Smooth muscle cell (in vitro differentiated cells): ENCODE results near the gene RNF150. TPM values are rescaled to one million over a fixed set of nuclear protein-coding genes. Genes with fewer than 3 reads are reported as not detected.

Experiments used
- DNase-seq: peaks from one replicate; lab custom pipeline; 2025; ENCODE audit not compliant: unreplicated experiment; lab: John Stamatoyannopoulos, UW
- H2AFZ ChIP-seq: fragments of 200-600 bp; sonication (generic); 2 replicates; pipeline ENCODE4 v1.6.0; 2016; ENCODE audit warnings: antibody characterized with exemption, low read depth, mild to moderate bottlenecking
- H3F3A ChIP-seq: fragments of 200-600 bp; sonication (generic); 2 replicates; pipeline ENCODE4 v1.6.0; 2017; ENCODE audit warnings: antibody characterized with exemption, low read depth
- H3K27ac ChIP-seq: fragments of 200-600 bp; sonication (generic); 2 replicates; pipeline ENCODE4 v1.5.1; 2016; ENCODE audit warnings: low read depth, mild to moderate bottlenecking
- H3K27me3 ChIP-seq: fragments of 200-600 bp; sonication (generic); 2 replicates; pipeline ENCODE4 v1.6.1; 2016; ENCODE audit warnings: low read depth, mild to moderate bottlenecking
- H3K36me3 ChIP-seq: fragments of 200-600 bp; sonication (generic); 2 replicates; pipeline ENCODE4 v1.5.1; 2016; ENCODE audit warnings: low read depth
- H3K4me1 ChIP-seq: fragments of 200-600 bp; sonication (generic); 2 replicates; pipeline ENCODE4 v1.5.1; 2016; ENCODE audit warnings: low read depth
- H3K4me2 ChIP-seq: fragments of 200-600 bp; sonication (generic); 2 replicates; pipeline ENCODE4 v1.6.0; 2016; ENCODE audit warnings: mild to moderate bottlenecking
- H3K4me3 ChIP-seq: fragments of 200-600 bp; sonication (generic); 2 replicates; pipeline ENCODE4 v1.5.1; 2016; ENCODE audit warnings: mild to moderate bottlenecking
- H3K79me2 ChIP-seq: fragments of 200-600 bp; sonication (generic); 2 replicates; pipeline ENCODE4 v1.6.0; 2016; ENCODE audit warnings: low read depth, mild to moderate bottlenecking
- H3K9ac ChIP-seq: fragments of 200-600 bp; sonication (generic); 2 replicates; pipeline ENCODE4 v1.6.0; 2016; ENCODE audit warnings: low read depth
- H3K9me3 ChIP-seq: fragments of 200-600 bp; sonication (generic); replicated peaks from 2 replicates; pipeline ENCODE4 v1.5.1; 2016; ENCODE audit warnings: low read depth
- H4K20me1 ChIP-seq: fragments of 200-600 bp; sonication (generic); 2 replicates; pipeline ENCODE4 v1.6.0; 2016; ENCODE audit warnings: low read depth
- CTCF ChIP-seq: fragments of 200-600 bp; sonication (generic); IDR thresholded peaks from 2 replicates; pipeline ENCODE4 v1.5.1; 2017; ENCODE audit warnings: borderline replicate concordance, mild to moderate bottlenecking, antibody characterized with exemption; ENCODE audit not compliant: insufficient read depth, poor library complexity, severe bottlenecking
- WGBS: methylation state at CpG from one replicate; pipeline ENCODE4 v1.1.7; 2016; ENCODE audit warnings: low lambda C conversion rate; 5-methylcytosine and 5-hydroxymethylcytosine counted together
- polyA plus RNA-seq: library from polyadenylated mRNA; unstranded; fragments of >200 nt; fragmentation: Nextera tagmentation; extraction: Ambion mirVana; gene quantifications from 2 replicates; pipeline ENCODE4 v1.2.1, GENCODE V29; 2016
- total RNA-seq: library from RNA; depleted of rRNA; stranded (reverse); fragments of >200 nt; gene quantifications from 2 replicates; pipeline ENCODE4 v1.2.3, GENCODE V29; 2014

RNF150 gene
- total and polyA plus RNA-seq, 2 experiments from 2014 or later, result 0.09 to 2.2 TPM

DNA sequence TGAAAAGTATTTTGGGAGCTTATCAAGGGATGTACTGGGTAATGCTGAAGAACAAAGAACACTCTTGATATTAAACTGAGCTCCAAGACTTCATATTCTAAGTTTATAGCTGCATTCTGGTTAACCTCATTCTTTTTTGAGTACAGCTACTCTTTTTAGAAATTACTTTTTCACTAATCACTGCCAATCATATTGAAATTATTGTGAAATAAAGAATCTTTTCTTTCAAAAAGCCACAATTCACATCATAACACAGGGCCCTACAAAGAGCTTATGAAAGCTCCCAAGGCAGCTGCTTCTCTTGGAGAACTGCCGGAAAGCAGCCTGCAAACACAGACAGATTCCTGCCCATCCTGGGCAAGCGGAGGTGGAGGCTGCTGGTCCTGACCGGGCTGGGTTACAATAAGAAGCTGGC is 121.4 kb downstream of the RNF150 start:
- H3K4me2 ChIP-seq, result no peak overlapping the region
- H3K9me3 ChIP-seq, result no peaks in the 10 kb centered on the region
- no peak overlapping the region for H3K4me3 ChIP-seq
- 89% methylated on average over 3 of the region's 3 CpGs for WGBS
- no peaks in the 10 kb centered on the region for H4K20me1 ChIP-seq
- H3K36me3 ChIP-seq, result no peaks in the 10 kb centered on the region
- no peak for TF ChIP-seq CTCF
- no peak overlapping the region for H3K27ac ChIP-seq
- no peak overlapping the region for H2AFZ ChIP-seq
- no peaks in the 10 kb centered on the region for H3F3A ChIP-seq
- H3K4me1 ChIP-seq, result no peaks in the 10 kb centered on the region
- no peaks in the 10 kb centered on the region for H3K79me2 ChIP-seq
- H3K9ac ChIP-seq, result no peak overlapping the region
- no peak for DNase-seq
- peaks cover 35% of the 10 kb centered on the region for H3K27me3 ChIP-seq

- Histone ChIP-seq H4K20me1 (no peaks in the 10 kb centered on the region), H2AFZ (no peak overlapping the region), H3K27me3 (peaks cover 17% of the 10 kb centered on the region), H3K27ac (no peak overlapping the region), H3K79me2 (no peaks in the 10 kb centered on the region), H3K9ac (no peak overlapping the region), H3K36me3 (no peaks in the 10 kb centered on the region), H3F3A (no peaks in the 10 kb centered on the region), H3K4me1 (no peaks in the 10 kb centered on the region), H3K9me3 (no peaks in the 10 kb centered on the region), H3K4me3 (no peak overlapping the region), H3K4me2 (no peak overlapping the region)
- no peak for DNase-seq
- no peak for TF ChIP-seq CTCF
These were observed 123.3 kb downstream of the RNF150 start for GRCh38 chr4:141009931-141010330.

- no peak overlapping the region for H3K4me3 ChIP-seq
These were observed 124.1 kb downstream of the RNF150 start for GRCh38 chr4:141009129-141009528.

More at GRCh38 chr4:141009129-141009528, 124.1 kb downstream of the RNF150 start:
- TF ChIP-seq CTCF, result no peak
- Histone ChIP-seq H3K36me3 (no peaks in the 10 kb centered on the region), H3F3A (no peaks in the 10 kb centered on the region), H3K4me2 (no peak overlapping the region), H3K79me2 (no peaks in the 10 kb centered on the region), H3K27ac (no peak overlapping the region), H4K20me1 (no peaks in the 10 kb centered on the region), H2AFZ (no peak overlapping the region), H3K9ac (no peak overlapping the region), H3K4me1 (no peaks in the 10 kb centered on the region), H3K9me3 (no peaks in the 10 kb centered on the region), H3K27me3 (peaks cover 9% of the 10 kb centered on the region)
- no peak for DNase-seq
- 95% methylated on average over 1 of the region's 1 CpG for WGBS
